Caki2 (cell line): ENCODE measurements around the gene KRTAP10-5. TPM values are rescaled to one million over a fixed set of nuclear protein-coding genes. Genes with fewer than 3 reads are reported as not detected.
A peak's percentile ranks its signal among the peaks of the same experiment; 100 is the strongest.
"Not testable (repeated sequence)": the region's sequence is repeated elsewhere in the genome, so short reads cannot be mapped to it uniquely, and the experiment has no call there.

ENCODE experiments used
- DNase-seq: peaks from one replicate; pipeline ENCODE4 v3.0.0-alpha.2; 2015; ENCODE audit warnings: low read depth
- in situ Hi-C: cut with HindIII; loops from 2 replicates; pipeline ENCODE4 v1.10.0; 2016; ENCODE audit warnings: low sequenced_read_pairs, low pct_unique_long_range_greater_than_20kb, mixed read lengths
- total RNA-seq: library from RNA; depleted of rRNA; stranded (reverse); fragments of >200 nt; shearing (Covaris generic); gene quantifications from 2 replicates; pipeline ENCODE4 v1.2.3, GENCODE V29; 2014; ENCODE audit warnings: low replicate concordance

The KRTAP10-5 gene
- total RNA-seq, 1 experiment from 2014 or later = not detected

GRCh38 chr21:44612669-44613229, 32.3 kb upstream of the KRTAP10-5 start:
- no peak for DNase-seq
- in situ Hi-C loops = no loop called here

- in situ Hi-C loops = no loop called here
- no peak for DNase-seq
Measured at GRCh38 chr21:44612029-44612486, 31.7 kb upstream of the KRTAP10-5 start, which contains the start of gene KRTAP10-8. Gene KRTAP10-8 (plus strand): TSS chr21:44612079. CDS start chr21:44612101, 22 bp downstream.

GRCh38 chr21:44611551-44611950, 31.1 kb upstream of the KRTAP10-5 start:
- in situ Hi-C loops = no loop called here
- DNase-seq = no peak

GRCh38 chr21:44610157-44610843, 29.9 kb upstream of the KRTAP10-5 start:
- DNase-seq, in situ Hi-C loops: not testable (repeated sequence)

GRCh38 chr21:44609193-44609592, 28.8 kb upstream of the KRTAP10-5 start:
- in situ Hi-C loops = no loop called here
- DNase-seq = no peak

- in situ Hi-C loops = no loop called here
- DNase-seq = no peak
Measured at GRCh38 chr21:44606495-44606894, 26.1 kb upstream of the KRTAP10-5 start.

GRCh38 chr21:44603911-44604310, 23.5 kb upstream of the KRTAP10-5 start:
- in situ Hi-C loops = no loop called here
- DNase-seq = no peak

- no peak for DNase-seq
- in situ Hi-C loops = no loop called here
Measured at GRCh38 chr21:44603109-44603875, 22.9 kb upstream of the KRTAP10-5 start.

- in situ Hi-C loops = no loop called here
- DNase-seq = no peak
Measured at GRCh38 chr21:44602463-44602850, 22.1 kb upstream of the KRTAP10-5 start.

- in situ Hi-C loops = no loop called here
- DNase-seq = no peak
Measured at GRCh38 chr21:44601596-44602462, 21.4 kb upstream of the KRTAP10-5 start.

GRCh38 chr21:44601091-44601490, 20.7 kb upstream of the KRTAP10-5 start:
- DNase-seq, in situ Hi-C loops: not testable (repeated sequence)

- in situ Hi-C loops = not testable (repeated sequence)
Measured at GRCh38 chr21:44600118-44600978, 19.9 kb upstream of the KRTAP10-5 start, which contains the start of gene KRTAP10-7. Gene KRTAP10-7 (plus strand): TSS chr21:44600597. CDS start chr21:44600622, 25 bp downstream.

GRCh38 chr21:44599264-44600029, 19.0 kb upstream of the KRTAP10-5 start:
- in situ Hi-C loops = no loop called here

More at GRCh38 chr21:44600118-44600978, 19.9 kb upstream of the KRTAP10-5 start, which contains the start of gene KRTAP10-7:
- DNase-seq = not testable (repeated sequence)

GRCh38 chr21:44598061-44598460, 17.7 kb upstream of the KRTAP10-5 start:
- in situ Hi-C loops = no loop called here
- no peak for DNase-seq

More at GRCh38 chr21:44599264-44600029, 19.0 kb upstream of the KRTAP10-5 start:
- no peak for DNase-seq

- in situ Hi-C loops = no loop called here
- DNase-seq = peak; percentile 54
Measured at GRCh38 chr21:44596068-44596725, 15.8 kb upstream of the KRTAP10-5 start.

GRCh38 chr21:44595524-44595923, 15.1 kb upstream of the KRTAP10-5 start:
- in situ Hi-C loops = no loop called here
- no peak for DNase-seq
